GM23248 (cell line): ENCODE measurements around the gene PIP5K1C. TPM values are rescaled to one million over a fixed set of nuclear protein-coding genes. Genes with fewer than 3 reads are reported as not detected.
A peak's percentile ranks its signal among the peaks of the same experiment; 100 is the strongest.

Experiments used
- DNase-seq: peaks from one replicate; pipeline ENCODE4 v3.0.0-alpha.2; 2015
- H2AFZ ChIP-seq: fragments of 200-600 bp; sonication (generic); 2 replicates; pipeline ENCODE4 v1.6.1; 2016; ENCODE audit warnings: antibody characterized with exemption
- H3F3A ChIP-seq: fragments of 200-600 bp; sonication (generic); 2 replicates; pipeline ENCODE4 v1.6.1; 2016; ENCODE audit warnings: mild to moderate bottlenecking, antibody characterized with exemption, mixed run types; ENCODE audit not compliant: insufficient read depth
- H3K27ac ChIP-seq: fragments of 200-600 bp; sonication (generic); 2 replicates; pipeline ENCODE4 v1.5.1; 2016; ENCODE audit warnings: mild to moderate bottlenecking
- H3K27me3 ChIP-seq: fragments of 200-600 bp; sonication (generic); replicated peaks from 2 replicates; pipeline ENCODE4 v1.6.1; 2016; ENCODE audit warnings: mild to moderate bottlenecking; ENCODE audit not compliant: insufficient read depth
- H3K36me3 ChIP-seq: fragments of 200-600 bp; sonication (generic); 2 replicates; pipeline ENCODE4 v1.6.1; 2016; ENCODE audit warnings: low read depth, mild to moderate bottlenecking
- H3K4me1 ChIP-seq: fragments of 200-600 bp; sonication (generic); 2 replicates; pipeline ENCODE4 v1.6.1; 2016; ENCODE audit warnings: mild to moderate bottlenecking; ENCODE audit not compliant: insufficient read depth
- H3K4me2 ChIP-seq: fragments of 200-600 bp; sonication (generic); one replicate; pipeline ENCODE4 v1.6.1; 2016; ENCODE audit warnings: mild to moderate bottlenecking; ENCODE audit not compliant: unreplicated experiment
- H3K4me3 ChIP-seq: fragments of 200-600 bp; sonication (generic); 2 replicates; pipeline ENCODE4 v1.5.1; 2016; ENCODE audit warnings: mild to moderate bottlenecking
- H3K79me2 ChIP-seq: fragments of 200-600 bp; sonication (generic); 2 replicates; pipeline ENCODE4 v1.6.1; 2016; ENCODE audit warnings: mild to moderate bottlenecking; ENCODE audit not compliant: insufficient read depth
- H3K9ac ChIP-seq: fragments of 200-600 bp; sonication (generic); 2 replicates; pipeline ENCODE4 v1.6.1; 2016; ENCODE audit warnings: mild to moderate bottlenecking
- H3K9me2 ChIP-seq: fragments of 200-600 bp; sonication (generic); 2 replicates; pipeline ENCODE4 v1.6.1; 2016; ENCODE audit warnings: mixed run types, mild to moderate bottlenecking, moderate library complexity; ENCODE audit not compliant: insufficient read depth
- H3K9me3 ChIP-seq: fragments of 200-600 bp; sonication (generic); one replicate; pipeline ENCODE4 v1.6.1; 2017; ENCODE audit warnings: low read depth
- H4K20me1 ChIP-seq: fragments of 200-600 bp; sonication (generic); 2 replicates; pipeline ENCODE4 v1.6.0; 2016; ENCODE audit not compliant: insufficient read depth
- EZH2 ChIP-seq: fragments of 200-600 bp; sonication (generic); IDR thresholded peaks from 2 replicates; pipeline ENCODE4 v1.6.1; 2018; ENCODE audit warnings: antibody characterized with exemption, mild to moderate bottlenecking; ENCODE audit not compliant: insufficient read depth, poor library complexity, severe bottlenecking
- EZH2phosphoT487 ChIP-seq: fragments of 200-600 bp; sonication (generic); IDR thresholded peaks from 2 replicates; pipeline ENCODE4 v1.6.1; 2018; ENCODE audit warnings: antibody characterized with exemption, moderate library complexity, mild to moderate bottlenecking, low read depth; ENCODE audit not compliant: insufficient read depth
- WGBS, 2 experiments: methylation state at CpG; one replicate each; pipeline ENCODE4 v1.1.6; 2015 to 2017; ENCODE audit warnings: low lambda C conversion rate in 2 of 2, low coverage in 1 of 2; ENCODE audit errors: missing lambda C conversion rate in 2 of 2; 5-methylcytosine and 5-hydroxymethylcytosine counted together
- in situ Hi-C: fragments of 300-500 bp; cut with MboI; formaldehyde crosslinking; loops from 2 replicates; pipeline ENCODE4 v1.15.0; 2020
- polyA plus RNA-seq: library from polyadenylated mRNA; unstranded; fragments of >200 nt; fragmentation: Nextera tagmentation; extraction: Ambion mirVana; gene quantifications from 2 replicates; pipeline ENCODE4 v1.2.1, GENCODE V29; 2016
- total RNA-seq: library from RNA; depleted of rRNA; stranded (reverse); fragments of >200 nt; shearing (Covaris generic); gene quantifications from 2 replicates; pipeline ENCODE4 v1.2.3, GENCODE V29; 2014

The PIP5K1C gene
- total and polyA plus RNA-seq, 2 experiments from 2014 or later = 31.2 to 34.0 TPM

GRCh38 chr19:3665681-3666544 is 34.4 kb downstream of the PIP5K1C start:
- WGBS, 2 experiments = 36% methylated on average over 34 to 40 of the region's 40 CpGs
- TF ChIP-seq EZH2phosphoT487 = no peak
- no peak for TF ChIP-seq EZH2
- no peaks in the 10 kb centered on the region for H3K9me2 ChIP-seq
- H2AFZ ChIP-seq = no peak overlapping the region
- peak; percentile 52 for DNase-seq
- no peak overlapping the region for H3K4me3 ChIP-seq
- H3K27ac ChIP-seq = no peak overlapping the region
- no peak overlapping the region for H3K4me2 ChIP-seq
- H3K36me3 ChIP-seq = no peaks in the 10 kb centered on the region
- H3K9ac ChIP-seq = no peak overlapping the region
- H3K4me1 ChIP-seq = peaks cover 7% of the 10 kb centered on the region
- no peaks in the 10 kb centered on the region for H3K9me3 ChIP-seq
- H3K27me3 ChIP-seq = no peaks in the 10 kb centered on the region
- H3K79me2 ChIP-seq = peaks cover 11% of the 10 kb centered on the region; the same call in 1 of the 2 replicates
- in situ Hi-C loops = no loop called here
- no peaks in the 10 kb centered on the region for H3F3A ChIP-seq
- H4K20me1 ChIP-seq = no peaks in the 10 kb centered on the region

- Histone ChIP-seq H3F3A (no peaks in the 10 kb centered on the region), H3K9ac (no peak overlapping the region), H3K27ac (no peak overlapping the region), H2AFZ (no peak overlapping the region), H3K79me2 (peaks cover 9% of the 10 kb centered on the region; the same call in 1 of the 2 replicates), H3K36me3 (no peaks in the 10 kb centered on the region), H3K4me1 (no peaks in the 10 kb centered on the region), H3K9me3 (no peaks in the 10 kb centered on the region), H3K27me3 (no peaks in the 10 kb centered on the region), H4K20me1 (no peaks in the 10 kb centered on the region), H3K4me3 (no peak overlapping the region), H3K9me2 (no peaks in the 10 kb centered on the region), H3K4me2 (no peak overlapping the region)
- 79 to 81% methylated on average over 18 of the region's 19 CpGs for WGBS, 2 experiments
- DNase-seq = no peak
- no peak for TF ChIP-seq EZH2
- TF ChIP-seq EZH2phosphoT487 = no peak
- in situ Hi-C loops = no loop called here
Measured at GRCh38 chr19:3664879-3665642, 35.2 kb downstream of the PIP5K1C start.

GRCh38 chr19:3663838-3664237 is 36.4 kb downstream of the PIP5K1C start:
- Histone ChIP-seq H4K20me1 (no peaks in the 10 kb centered on the region), H3K36me3 (no peaks in the 10 kb centered on the region), H3K4me2 (no peak overlapping the region), H3F3A (no peaks in the 10 kb centered on the region), H3K79me2 (peaks cover 5% of the 10 kb centered on the region; the same call in 1 of the 2 replicates), H3K9me2 (no peaks in the 10 kb centered on the region), H3K9me3 (no peaks in the 10 kb centered on the region), H3K9ac (no peak overlapping the region), H3K27me3 (no peaks in the 10 kb centered on the region), H3K27ac (no peak overlapping the region), H2AFZ (no peak overlapping the region), H3K4me3 (no peak overlapping the region), H3K4me1 (no peaks in the 10 kb centered on the region)
- no peak for DNase-seq
- 91 to 92% methylated on average over 18 of the region's 18 CpGs for WGBS, 2 experiments
- in situ Hi-C loops = no loop called here
- TF ChIP-seq EZH2 = no peak
- TF ChIP-seq EZH2phosphoT487 = no peak
